ENCODE data around the gene ITGA7.

DNA sequence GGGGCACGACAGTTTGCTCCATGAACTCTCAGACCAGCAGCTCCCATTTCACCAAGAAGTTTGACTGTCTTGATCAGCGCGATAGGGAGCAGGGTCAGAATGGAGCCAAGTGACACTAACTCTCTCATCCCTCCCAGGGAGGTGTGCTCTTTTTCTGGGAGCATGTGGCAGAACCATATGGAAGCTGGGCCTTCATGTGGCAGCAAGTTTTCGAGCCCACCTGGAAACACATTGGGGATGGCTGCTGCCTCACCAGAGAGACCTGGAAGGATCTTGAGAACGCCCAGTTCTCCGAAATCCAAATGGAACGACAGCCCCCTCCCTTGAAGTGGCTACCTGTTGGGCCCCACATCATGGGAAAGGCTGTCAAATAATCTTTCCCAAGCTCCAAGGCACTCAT, 24.0 kb downstream of the ITGA7 start:
- TF ChIP-seq, protein P1, sequence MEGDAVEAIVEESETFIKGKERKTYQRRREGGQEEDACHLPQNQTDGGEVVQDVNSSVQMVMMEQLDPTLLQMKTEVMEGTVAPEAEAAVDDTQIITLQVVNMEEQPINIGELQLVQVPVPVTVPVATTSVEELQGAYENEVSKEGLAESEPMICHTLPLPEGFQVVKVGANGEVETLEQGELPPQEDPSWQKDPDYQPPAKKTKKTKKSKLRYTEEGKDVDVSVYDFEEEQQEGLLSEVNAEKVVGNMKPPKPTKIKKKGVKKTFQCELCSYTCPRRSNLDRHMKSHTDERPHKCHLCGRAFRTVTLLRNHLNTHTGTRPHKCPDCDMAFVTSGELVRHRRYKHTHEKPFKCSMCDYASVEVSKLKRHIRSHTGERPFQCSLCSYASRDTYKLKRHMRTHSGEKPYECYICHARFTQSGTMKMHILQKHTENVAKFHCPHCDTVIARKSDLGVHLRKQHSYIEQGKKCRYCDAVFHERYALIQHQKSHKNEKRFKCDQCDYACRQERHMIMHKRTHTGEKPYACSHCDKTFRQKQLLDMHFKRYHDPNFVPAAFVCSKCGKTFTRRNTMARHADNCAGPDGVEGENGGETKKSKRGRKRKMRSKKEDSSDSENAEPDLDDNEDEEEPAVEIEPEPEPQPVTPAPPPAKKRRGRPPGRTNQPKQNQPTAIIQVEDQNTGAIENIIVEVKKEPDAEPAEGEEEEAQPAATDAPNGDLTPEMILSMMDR (IDR thresholded peaks at IDR 0.05) = no peak
- TF ChIP-seq POLR2AphosphoS5 (IDR thresholded peaks at IDR 0.05) (no peak), POLR2A (IDR thresholded peaks at IDR 0.05) (no peak)
